Measurements from ENCODE around the gene TRAPPC5.

- TF ChIP-seq POLR2AphosphoS5 (IDR thresholded peaks at IDR 0.05; ENCODE audit: low read depth, low read length) (no peak), POLR2A (IDR thresholded peaks at IDR 0.05; ENCODE audit: low read depth, low read length) (no peak)
Observed at GRCh38 chr19:7715671-7716070, 35.0 kb downstream of the TRAPPC5 start.
